ENCODE measurements around the gene CEP57. TPM values are rescaled to one million over a fixed set of nuclear protein-coding genes. Genes with fewer than 3 reads are reported as not detected.
A peak's percentile ranks its signal among the peaks of the same experiment; 100 is the strongest.

The CEP57 gene
- total RNA-seq, 1 experiment from 2014 or later = 125 TPM

- POLR2A ChIA-PET = interaction anchor here (0.6 to 3.7 kb wide), 15 partner anchors 13 to 1660 kb away, joined by 3 to 32 read pairs (median 4); partner anchors contain the start of genes CCDC82, CWC15, JRKL and KDM4D
- no peaks in the 10 kb centered on the region for H3K36me3 ChIP-seq (ENCODE audit: control insufficient read depth, insufficient read depth, low read length)
- no peaks in the 10 kb centered on the region for H3K9me3 ChIP-seq
- Mint-ChIP-seq H3K27ac (ENCODE audit: unreplicated experiment) (peak overlapping the region; percentile 100), H3K27me3 (ENCODE audit: insufficient read depth, unreplicated experiment) (no peaks in the 10 kb centered on the region), H3K4me3 (ENCODE audit: unreplicated experiment) (peak overlapping the region; percentile 72), H3K36me3 (ENCODE audit: insufficient read depth, unreplicated experiment) (peaks cover 58% of the 10 kb centered on the region), H3K9me3 (ENCODE audit: unreplicated experiment) (no peaks in the 10 kb centered on the region), H3K4me1 (ENCODE audit: low read depth, unreplicated experiment) (peaks cover 23% of the 10 kb centered on the region)
- intact Hi-C loops (cut with micrococcal nuclease; ENCODE audit: unreplicated experiment) = loop anchor here (1.0 to 2.0 kb wide), 5 partner anchors 454 to 956 kb away; partner anchors contain the start of genes JRKL and SESN3
- H3K27me3 ChIP-seq (replicated peaks; ENCODE audit: control insufficient read depth, insufficient read depth, low read length) = no peaks in the 10 kb centered on the region
- peak overlapping the region; percentile 72 for H3K4me3 ChIP-seq (ENCODE audit: low read depth, low read length)
- no TSS peak for BruUV-seq (replicated peaks)
- peak; percentile 69 to 70 for DNase-seq
- CTCF ChIA-PET = interaction anchor here (0.5 to 2.1 kb wide), 10 partner anchors 51 to 723 kb away, joined by 3 to 9 read pairs (median 5); partner anchors contain the start of genes CCDC82, JRKL, MAML2 and SESN3
- peaks cover 19% of the 10 kb centered on the region; the same call in 1 of the 2 replicates for H3K4me1 ChIP-seq
- peak; percentile 37 to 51 for TF ChIP-seq CTCF (IDR thresholded peaks at IDR 0.05; ENCODE audit: insufficient read depth in 1 of 2, low read depth in 1 of 2, low read length in 1 of 2, severe bottlenecking in 1 of 2, unreplicated experiment in 1 of 2)
These were observed 1.3 kb upstream of the CEP57 start for GRCh38 chr11:95788921-95789505.

GRCh38 chr11:95789506-95790122 is 684 bp upstream of the CEP57 start, which contains the start of gene FAM76B:
Gene FAM76B (minus strand): TSS chr11:95789782. CDS start chr11:95789478, 304 bp downstream.
- Mint-ChIP-seq H3K27me3 (ENCODE audit: insufficient read depth, unreplicated experiment) (no peaks in the 10 kb centered on the region), H3K4me3 (ENCODE audit: unreplicated experiment) (peak within 1 kb of the TSS; percentile 72), H3K9me3 (ENCODE audit: unreplicated experiment) (no peaks in the 10 kb centered on the region), H3K4me1 (ENCODE audit: low read depth, unreplicated experiment) (peaks cover 23% of the 10 kb centered on the region), H3K36me3 (ENCODE audit: insufficient read depth, unreplicated experiment) (peaks cover 52% of the 10 kb centered on the region), H3K27ac (ENCODE audit: unreplicated experiment) (peak within 1 kb of the TSS; percentile 100)
- Histone ChIP-seq H3K4me1 (peaks cover 19% of the 10 kb centered on the region; the same call in 1 of the 2 replicates), H3K36me3 (ENCODE audit: control insufficient read depth, insufficient read depth, low read length) (no peaks in the 10 kb centered on the region), H3K9me3 (no peaks in the 10 kb centered on the region), H3K4me3 (ENCODE audit: low read depth, low read length) (peak within 1 kb of the TSS; percentile 72), H3K27me3 (replicated peaks; ENCODE audit: control insufficient read depth, insufficient read depth, low read length) (no peaks in the 10 kb centered on the region)
- BruUV-seq (replicated peaks) = no TSS peak
- DNase-seq = peak; percentile 99 to 100
- ChIA-PET POLR2A (interaction anchor here (0.6 to 3.7 kb wide), 18 partner anchors 14 to 1661 kb away, joined by 3 to 32 read pairs (median 4); partner anchors contain the start of genes CCDC82, CWC15, JRKL and KDM4D), CTCF (interaction anchor here (0.5 to 2.1 kb wide), 12 partner anchors 35 to 723 kb away, joined by 3 to 9 read pairs (median 5); partner anchors contain the start of genes CCDC82, JRKL, MAML2 and SESN3)
- TF ChIP-seq CTCF (IDR thresholded peaks at IDR 0.05; ENCODE audit: insufficient read depth in 1 of 2, low read depth in 1 of 2, low read length in 1 of 2, severe bottlenecking in 1 of 2, unreplicated experiment in 1 of 2) = no peak
- intact Hi-C loops (cut with micrococcal nuclease; ENCODE audit: unreplicated experiment) = loop anchor here (1.0 to 5.0 kb wide), 8 partner anchors 454 to 957 kb away; partner anchors contain the start of genes CWC15, JRKL, KDM4D and SESN3

Measured in Caco-2 (cell line).